Measurements from ENCODE around the gene RTRAF.

RTRAF gene

DNA sequence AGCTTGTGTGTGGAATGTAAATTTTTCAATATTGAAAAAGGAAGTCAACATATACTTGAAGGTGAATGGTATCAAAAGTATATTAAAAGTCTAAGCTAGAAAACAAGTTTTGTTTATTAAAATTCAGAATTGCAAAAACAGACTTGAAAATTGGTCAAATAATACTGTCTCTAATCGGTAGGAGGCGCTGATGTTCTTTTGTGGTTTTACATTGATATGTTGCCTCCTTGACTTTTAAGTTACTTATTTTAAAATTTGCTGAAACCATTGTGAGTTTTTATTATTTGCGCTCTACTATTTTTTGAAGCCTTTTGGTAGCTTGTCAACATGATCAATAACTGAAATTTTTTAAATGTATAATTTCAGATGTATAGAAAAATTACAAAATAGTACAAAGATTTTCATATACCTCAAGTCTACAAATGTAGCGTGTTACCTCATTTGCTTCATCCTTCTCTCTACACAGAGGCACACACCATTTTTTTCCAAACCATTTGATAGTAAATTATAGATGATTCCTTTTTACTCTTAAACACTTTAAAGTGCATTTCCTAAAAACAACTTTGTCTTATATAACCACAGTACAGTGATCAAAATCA lies 6.9 kb downstream of the RTRAF start:
- no peak for DNase-seq

DNA sequence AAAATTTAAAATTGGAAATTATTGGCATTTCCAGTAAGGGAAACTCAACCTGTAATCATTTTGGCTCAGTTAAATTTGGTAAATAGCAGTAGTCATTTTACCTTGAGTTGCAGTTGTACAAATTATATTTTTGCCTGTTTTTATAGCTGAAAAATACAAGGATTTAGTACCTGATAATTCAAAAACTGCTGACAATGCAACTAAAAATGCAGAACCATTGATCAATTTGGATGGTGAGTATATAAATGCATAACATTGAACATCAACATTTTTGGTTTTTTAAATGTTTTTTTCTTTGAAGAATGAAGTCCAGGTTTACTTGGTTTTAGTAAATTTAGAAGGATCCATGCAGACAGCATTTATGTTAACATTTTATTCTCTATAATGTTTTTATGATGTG lies 9.0 kb downstream of the RTRAF start:
- DNase-seq: no peak

DNA sequence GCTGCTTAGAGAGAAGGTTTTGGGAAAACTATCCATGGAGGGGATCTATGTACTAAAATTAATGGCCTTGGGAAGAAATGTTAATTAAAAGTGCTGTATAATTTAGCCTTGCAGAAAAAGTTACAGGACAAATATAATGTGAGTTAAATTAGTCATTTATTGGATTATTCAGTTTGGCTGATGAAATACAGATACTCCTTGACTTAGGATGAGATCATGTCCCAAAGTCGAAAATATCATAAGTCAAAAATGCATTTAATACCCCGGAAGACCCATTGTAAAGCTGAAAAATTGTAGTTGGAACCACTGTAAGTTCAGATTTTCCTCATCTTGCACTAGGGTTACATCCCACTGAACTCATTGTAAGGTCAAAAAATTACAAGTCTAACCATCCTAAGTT lies 9.7 kb downstream of the RTRAF start:
- no peak for DNase-seq

DNA sequence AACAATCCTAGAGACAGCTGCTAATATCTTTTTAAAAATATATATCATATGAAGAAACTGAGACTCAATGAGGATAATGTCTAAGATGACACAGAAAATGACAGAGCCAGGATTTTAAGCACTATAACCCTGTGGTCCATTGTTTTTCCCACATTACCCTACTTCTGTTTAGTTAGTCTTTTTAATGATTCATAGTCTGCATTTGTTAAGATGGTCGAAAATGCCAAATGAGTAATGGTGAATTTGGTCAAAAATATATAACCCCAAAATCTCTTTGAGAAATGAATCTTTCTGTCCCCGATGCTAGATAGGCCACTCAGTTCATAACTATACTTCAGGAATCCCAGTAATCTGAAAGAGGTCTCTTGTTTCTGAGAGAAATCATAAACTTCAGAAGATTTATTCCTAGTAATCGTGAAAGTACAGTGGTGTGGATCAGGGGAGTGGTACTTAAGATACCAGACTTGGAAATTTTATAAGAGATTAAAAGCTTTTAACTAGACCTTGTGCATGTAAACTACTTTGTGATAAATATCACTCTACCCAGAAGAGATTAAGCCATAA lies 10.8 kb downstream of the RTRAF start:
- DNase-seq: no peak

DNA sequence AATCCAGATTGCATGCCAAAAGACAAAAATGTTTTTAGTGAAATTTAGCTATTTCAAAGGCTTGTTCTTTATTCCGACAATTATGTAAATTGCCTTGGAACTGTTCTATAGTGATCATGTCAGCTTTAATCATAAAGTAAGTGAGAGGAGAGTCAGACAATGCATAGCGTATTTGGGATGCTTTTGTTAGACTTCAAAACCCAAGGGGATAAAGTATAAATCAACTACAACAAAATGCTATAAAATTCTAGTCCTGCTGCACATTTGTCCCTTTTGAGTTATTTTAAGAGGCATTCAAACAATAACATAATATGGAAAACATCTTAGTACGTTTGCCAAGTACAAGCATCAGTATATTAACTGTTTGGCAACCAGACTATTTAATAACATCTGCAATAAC lies 11.3 kb downstream of the RTRAF start:
- DNase-seq: no peak

DNA sequence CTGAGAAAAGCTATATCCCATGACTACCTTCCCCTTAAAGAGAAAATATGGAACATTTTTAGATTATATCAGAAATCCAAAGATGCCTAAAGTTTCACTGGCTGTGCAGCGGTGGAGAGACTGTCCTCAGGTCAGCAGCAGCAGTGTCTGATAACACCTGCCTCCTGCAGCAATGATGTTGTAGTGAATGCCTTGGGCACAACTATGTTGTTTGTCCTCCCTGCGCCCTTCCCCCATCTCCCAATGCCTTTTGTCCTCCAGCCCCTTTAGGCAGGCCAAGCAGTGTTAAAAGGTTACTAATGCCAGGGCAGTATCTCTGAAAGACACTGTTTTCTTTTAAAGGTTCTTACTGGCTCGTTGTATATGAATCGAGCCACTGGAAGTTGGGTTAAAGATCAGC lies 13.2 kb downstream of the RTRAF start:
- no peak for DNase-seq

DNA sequence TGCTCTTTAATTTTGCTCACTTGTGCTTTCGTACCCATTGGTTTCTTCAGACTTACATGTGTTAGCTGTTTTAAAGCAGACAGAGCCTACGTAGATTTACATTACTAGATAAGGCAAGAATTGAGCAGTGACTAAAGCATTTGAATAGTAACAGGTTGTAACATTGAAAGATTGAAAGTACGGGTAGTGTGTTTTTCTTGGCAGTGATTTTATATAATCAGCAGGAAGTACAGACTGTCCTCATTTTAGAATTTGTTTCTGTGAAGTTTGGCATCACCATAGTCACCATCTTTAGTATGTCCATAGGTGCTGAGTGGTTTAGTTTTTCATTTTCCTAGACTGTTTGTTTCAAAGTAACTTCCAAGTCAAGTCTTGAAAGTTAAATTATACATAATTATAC lies 14.0 kb downstream of the RTRAF start:
- DNase-seq: no peak

DNA sequence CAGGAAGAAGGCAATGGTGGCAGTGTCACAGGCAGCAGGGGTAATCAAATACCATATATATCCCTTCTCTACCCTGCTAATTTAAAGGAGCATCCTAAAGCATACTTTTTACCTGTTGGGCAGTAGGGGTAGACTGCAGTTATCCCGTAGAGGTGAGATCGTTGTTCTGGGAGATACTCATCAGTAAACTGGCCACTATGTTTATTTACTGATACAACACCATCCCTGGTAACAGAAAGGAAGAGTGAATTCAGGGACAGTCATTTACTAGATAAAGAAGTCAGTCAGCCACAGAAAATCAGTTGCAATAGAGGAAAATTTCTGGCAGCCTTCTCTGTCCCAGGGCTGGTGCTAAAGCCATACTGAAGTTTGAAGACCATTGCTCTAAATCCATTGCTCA lies 16.3 kb downstream of the RTRAF start:
- no peak for DNase-seq

DNA sequence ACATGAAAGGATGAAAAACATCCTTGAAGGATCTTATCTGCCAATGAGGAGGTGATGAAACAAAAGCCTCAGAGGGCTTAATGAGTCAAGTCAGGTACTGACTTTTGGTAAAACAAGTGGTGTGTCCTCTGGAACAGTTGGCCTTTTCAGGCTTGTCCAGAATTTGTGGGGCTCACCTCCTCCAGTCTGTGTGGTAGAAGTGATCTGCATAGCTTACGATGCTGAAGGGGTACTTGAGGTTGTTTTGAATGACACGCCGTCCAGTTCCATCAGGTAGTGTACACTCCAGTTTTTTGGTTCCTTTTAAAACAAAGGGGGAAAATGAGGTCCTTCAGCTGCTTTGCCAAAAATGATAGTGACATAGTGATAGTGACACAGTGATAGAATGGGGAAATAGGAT lies 17.0 kb downstream of the RTRAF start:
- DNase-seq: no peak

DNA sequence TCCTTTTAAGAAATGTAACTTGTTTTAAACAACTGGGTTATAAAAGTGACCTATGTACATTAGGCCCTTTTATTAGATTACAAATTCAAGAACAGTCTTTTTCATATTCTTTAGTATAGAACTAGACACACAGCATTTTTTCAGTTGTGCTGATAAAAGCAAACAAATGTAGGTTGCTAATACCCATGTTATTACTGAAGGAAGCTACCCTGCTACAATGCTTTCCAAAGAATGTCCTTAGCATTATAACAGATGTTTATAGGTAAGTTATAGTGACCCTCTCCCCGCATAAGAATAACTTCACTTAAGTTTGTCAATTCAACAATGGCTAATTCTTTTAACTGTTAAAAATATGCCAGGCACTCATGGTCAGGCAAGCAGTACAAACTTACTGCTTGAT lies 17.9 kb downstream of the RTRAF start:
- DNase-seq: no peak

DNA sequence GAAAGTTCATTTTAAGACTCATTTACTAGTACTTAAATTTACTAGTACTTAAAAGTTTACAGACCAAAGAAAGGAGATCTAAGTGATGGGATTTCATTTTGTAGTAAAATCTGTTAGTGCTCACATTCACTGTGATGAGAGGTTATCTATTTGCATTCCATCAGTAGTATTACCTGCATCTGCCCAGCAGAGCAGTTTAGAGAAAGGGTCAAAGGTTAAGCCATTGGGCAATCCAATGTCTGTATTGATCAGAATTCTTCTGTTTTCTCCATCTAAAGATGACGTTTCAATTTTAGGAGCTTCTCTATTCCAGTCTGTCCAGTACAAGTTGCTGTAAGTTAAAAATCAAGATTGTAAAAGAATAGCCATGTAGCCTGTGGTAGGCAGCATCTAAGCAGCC lies 18.3 kb downstream of the RTRAF start:
- DNase-seq: no peak

DNA sequence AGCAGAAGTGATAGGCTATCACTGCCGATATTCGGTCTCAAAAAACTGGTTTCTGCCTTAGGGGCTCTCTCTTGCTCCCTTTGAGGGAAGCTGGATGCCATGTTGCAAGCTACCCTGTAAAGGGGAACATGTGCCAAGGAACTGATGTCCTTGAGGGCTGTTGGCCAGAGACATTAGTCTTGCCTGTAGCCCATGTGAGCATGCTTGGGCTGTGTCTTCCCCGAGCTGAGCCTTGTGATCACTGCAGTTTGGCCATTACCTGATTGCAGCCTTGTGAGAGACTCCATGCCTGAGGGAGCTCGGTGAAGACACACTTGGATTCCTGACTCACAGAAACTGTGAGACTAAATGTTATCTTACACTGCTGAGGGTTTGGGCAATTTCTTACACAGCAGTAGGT lies 18.8 kb downstream of the RTRAF start:
- no peak for DNase-seq

DNA sequence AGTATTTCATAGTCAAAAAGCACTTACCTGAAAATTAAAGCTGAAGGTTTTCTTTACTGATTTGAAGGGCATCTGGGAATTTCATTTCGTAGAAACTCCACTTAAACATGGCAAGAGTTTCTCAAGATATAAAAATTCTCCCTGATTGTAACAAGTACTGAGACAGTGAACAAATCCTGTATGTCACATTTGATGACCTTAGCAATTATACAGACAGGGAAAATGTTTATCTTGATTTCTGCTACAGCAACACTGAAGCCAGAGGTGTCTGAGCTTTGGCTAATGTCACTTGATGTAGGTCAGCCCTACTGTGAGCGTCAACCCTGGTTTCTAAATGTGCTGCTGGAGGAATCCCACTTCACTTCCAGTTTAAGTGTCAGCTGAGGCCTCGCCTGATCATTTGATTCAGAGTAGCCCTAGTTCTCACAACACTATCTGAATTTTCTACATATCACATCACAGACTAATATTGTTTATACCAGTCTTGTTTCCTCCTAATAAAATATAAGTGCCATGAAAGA lies 20.9 kb downstream of the RTRAF start:
- DNase-seq: no peak

DNA sequence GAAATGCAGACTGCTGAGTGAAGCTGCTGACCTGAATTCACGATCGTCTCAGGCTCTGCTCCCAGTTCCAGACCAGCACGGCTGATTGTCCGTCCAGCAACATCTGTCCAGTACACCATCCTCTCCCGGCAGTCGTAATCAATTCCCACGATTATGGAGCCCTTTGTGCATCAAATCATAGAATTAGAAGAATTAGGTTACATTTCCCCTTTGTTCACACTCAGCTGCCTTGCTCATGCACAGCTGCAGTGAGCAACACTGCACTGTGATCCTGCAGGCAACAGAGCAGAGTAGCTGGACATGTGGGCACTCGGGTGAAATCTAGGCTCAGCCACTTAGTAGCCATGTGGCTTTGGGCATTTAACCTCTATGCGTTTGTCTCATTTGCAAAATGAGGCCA lies 22.2 kb downstream of the RTRAF start:
- DNase-seq: no peak

DNA sequence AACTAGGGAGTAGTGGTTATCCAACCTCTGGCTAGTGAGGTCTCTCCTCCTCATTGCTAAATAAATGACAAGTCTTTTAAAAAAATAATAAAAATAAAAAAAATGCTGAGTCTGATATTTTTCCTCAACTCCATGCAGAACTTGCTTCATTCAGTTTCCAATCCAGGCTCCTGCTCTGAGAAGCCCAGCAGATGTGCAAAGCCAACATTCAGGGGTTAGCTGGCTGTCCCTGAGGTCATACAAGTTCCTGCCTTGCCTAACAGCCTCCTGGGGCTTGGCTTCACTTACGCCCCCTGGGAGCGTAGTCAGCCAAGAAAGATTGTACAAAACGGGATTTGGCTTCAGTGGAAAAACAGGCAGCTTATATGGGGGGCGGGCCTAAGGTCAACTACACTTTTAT lies 23.3 kb downstream of the RTRAF start:
- no peak for DNase-seq

DNA sequence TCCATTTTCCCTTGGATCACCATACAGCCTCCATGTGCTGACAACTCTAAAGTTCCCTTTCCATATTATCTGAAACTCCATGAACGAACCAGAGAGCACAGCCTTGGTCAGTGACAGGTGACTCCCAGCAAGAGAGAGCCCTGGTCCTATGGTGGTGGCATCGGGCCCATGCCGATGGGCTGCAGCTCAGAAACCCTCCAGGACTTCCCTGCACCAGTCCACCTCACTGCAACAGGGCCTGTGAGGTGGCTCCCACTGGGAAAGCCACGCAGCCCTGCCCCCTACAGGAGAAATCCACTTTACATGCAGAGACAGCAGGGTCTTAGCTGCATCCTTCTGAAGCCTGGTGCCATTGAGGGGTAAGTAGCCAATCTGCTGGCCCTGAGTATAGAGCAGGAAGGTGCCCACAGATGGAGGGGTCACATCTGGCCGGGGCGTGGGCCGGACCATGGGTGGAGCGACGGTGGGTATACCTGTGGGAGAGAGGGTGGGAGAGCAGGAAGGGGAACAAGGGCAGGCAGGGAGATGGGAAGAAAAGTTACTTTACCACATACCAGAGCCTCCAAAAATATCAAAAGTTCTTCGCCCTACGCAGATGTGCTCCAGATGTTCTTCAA lies 24.7 kb downstream of the RTRAF start:
- DNase-seq: no peak

DNA sequence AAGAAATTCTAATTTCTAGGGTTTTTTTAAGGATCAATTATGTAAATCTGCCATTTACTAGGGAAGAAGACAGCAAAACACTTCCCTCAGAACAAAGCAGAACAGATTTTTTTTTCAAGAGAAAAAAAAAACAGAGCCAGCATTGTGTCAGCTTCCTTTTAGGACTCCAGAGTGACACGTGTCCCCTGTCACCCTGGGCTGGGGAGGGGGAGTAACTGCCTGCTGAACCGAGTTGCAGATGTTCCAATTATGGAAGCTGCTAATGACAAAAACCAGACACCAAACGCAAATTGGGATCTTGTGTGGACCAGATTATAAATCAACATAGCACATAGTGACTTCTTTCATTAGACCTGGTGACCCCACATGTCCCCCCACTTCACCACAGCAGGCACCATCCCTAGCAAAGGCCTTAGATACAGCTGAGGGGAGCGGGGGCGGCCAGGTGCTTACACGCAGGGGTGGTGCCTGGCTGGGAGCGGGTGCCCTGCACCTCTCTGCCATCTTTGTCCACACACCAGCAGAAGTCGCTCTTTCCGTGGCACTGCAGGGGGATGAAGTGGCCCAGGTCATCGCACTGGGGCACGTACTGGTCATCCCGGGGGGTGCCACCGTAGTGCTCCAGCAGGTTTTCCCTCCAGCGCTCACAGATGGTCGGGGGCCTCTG lies 25.4 kb downstream of the RTRAF start:
- DNase-seq: no peak

DNA sequence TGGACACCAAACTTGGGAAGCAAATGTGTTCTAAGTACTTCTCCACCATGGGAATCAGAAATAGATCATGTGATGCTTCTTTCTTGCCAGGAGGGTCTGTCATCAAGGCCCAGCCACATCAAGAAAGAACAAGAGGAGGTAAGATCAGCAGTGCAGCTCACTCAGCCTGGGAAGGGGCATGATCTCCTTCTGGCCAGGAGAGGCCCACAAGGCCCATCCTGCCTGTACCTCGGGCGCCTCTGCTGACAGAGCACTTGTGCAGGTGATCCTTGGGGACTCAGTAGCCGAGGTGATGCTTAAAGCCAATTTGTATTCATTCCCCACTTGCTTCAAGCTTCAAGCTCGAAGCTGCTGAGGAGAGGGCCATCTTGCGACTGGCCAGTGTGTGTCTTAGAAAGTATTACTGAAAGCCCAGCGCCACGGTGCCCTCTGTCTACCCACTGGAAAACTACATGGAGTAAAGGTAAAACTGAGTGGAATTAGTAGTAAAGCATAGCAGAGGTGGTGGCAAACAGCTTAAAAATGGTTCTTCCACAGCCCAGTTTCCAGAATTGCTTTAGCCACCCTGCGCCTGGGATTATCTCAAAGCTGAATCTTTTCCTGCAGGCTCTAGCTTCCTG lies 26.2 kb downstream of the RTRAF start:
- no peak for DNase-seq

DNA sequence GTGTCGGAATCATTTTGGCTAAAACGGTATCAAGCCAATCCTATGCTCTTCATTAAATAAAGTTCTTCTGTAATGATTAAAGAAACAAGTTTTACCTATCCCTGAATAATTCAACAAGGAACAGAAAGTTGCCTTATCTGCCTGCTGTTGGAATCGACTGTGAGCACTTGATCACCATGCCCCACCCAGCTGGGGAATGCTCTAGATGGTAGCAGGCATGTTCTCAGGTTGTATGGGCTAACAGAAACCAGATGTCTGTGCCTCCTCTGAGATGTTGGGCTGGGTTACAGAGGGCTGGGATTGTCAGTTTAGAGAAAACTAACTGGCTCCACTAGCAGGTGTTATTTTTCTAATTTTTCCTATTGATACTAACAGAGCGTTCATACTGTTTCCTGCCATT lies 28.9 kb downstream of the RTRAF start:
- no peak for DNase-seq

DNA sequence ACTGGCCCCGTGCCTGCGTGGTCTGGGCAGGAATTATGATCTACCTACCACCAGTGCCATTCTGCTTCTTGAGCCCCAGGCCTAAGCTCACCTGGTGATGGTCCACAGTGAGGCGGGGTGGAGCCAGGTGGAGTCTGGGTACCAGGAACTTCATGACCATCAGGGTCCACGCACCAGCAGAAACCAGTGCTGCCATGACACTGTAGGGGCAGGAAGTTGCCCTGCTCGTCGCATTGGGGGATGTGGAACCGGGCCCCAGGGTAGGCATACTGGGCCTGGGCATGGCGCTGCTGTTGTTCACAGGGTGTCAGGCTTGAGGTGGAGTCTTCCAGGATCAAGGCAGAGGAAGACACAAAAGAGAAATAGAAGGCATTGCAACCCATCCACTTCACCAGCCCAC lies 29.6 kb downstream of the RTRAF start:
- no peak for DNase-seq

DNA sequence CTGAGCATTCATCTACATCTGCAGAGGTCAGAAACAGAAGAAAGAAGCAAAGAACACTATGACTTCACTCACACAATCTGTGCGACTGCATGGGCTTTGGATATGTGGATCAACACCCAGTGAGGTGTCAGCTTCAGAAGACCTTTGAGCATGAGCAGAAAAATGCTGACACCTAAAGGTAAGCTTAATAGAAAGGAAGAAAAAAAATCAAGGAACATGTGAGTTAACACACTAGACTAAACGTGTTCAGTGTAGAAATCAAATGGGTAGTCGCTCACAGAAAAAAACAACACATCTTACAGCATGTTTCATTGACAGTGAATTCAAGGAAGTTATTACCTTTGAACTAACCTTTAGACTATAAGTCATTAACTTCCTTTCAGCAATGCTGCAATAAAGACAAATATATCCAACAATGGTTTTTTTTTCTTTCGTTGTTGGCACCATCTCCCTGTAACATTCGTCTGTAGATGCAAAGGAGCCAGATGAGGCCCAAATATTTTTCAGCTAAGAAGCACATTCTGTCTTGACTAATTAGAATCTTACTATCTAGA lies 30.9 kb downstream of the RTRAF start:
- no peak for DNase-seq

DNA sequence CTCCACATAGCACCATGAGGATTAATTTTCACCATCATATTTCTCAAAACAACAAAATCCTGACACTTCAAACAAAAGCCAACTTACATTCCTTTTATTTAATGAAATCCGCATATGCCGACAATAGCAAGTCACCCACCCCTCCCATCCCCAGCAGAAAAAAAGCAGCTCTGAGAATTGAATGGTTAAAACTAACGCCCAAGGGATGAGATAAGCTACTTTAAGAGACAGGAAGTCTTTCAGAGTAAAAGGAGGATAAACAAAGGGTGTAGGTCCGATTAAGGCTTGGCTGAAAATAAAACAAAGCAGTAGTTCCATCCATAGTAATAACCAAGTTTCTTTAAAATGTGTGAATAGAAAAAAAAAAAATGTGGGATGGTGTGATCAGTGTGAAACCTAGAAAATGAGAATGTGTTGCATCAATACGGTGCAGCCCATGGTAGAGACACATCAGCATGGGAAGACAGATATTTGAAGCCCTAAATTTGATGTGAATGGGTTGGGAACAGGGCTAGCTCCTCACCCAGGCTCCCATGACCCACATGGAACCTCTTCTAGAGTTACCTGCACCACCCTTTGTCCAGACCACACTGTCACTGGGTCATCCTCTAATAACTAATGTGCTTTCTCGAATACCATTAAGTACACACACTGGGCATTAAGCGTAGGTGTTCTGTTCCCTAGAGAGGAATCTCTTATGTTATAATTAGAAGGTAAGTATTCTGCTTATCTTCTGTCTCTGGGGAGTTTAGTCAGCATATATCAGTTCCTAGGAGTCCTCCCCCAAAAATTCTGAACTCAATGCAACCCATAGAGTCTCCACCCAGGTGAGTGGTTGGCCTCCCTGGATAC lies 31.7 kb downstream of the RTRAF start:
- DNase-seq: no peak

Measured in NCI-H345 (cell line).